Parathyroid adenoma (tissue), 2 donors: Measurements from ENCODE around the gene HECW1.

Source experiments
- H2AFZ ChIP-seq: fragments of 300-600 bp; sonication (generic); one replicate; pipeline ENCODE4 v1.7.0; 2017; ENCODE audit warnings: antibody characterized with exemption, mild to moderate bottlenecking
- H3K27ac ChIP-seq: fragments of 300-600 bp; sonication (generic); one replicate; pipeline ENCODE4 v1.7.0; 2017
- H3K27me3 ChIP-seq: fragments of 300-600 bp; sonication (generic); one replicate; pipeline ENCODE4 v1.7.0; 2017; ENCODE audit warnings: low read length; ENCODE audit not compliant: control insufficient read depth, insufficient read depth
- H3K36me3 ChIP-seq: fragments of 300-600 bp; sonication (generic); one replicate; pipeline ENCODE4 v1.7.0; 2017; ENCODE audit warnings: low read length; ENCODE audit not compliant: control insufficient read depth, insufficient read depth
- H3K4me1 ChIP-seq: fragments of 300-600 bp; sonication (generic); one replicate; pipeline ENCODE4 v1.7.0; 2017; ENCODE audit warnings: control low read depth
- H3K4me2 ChIP-seq: fragments of 300-600 bp; sonication (generic); one replicate; pipeline ENCODE4 v1.7.0; 2017; ENCODE audit warnings: low read length
- H3K4me3 ChIP-seq: fragments of 300-600 bp; sonication (generic); one replicate; pipeline ENCODE4 v1.7.0; 2017; ENCODE audit warnings: low read depth, low read length
- H3K79me2 ChIP-seq: fragments of 300-600 bp; sonication (generic); one replicate; pipeline ENCODE4 v1.7.0; 2017; ENCODE audit warnings: control low read depth
- H3K9ac ChIP-seq: fragments of 300-600 bp; sonication (generic); one replicate; pipeline ENCODE4 v1.7.0; 2017; ENCODE audit warnings: mild to moderate bottlenecking
- H3K9me3 ChIP-seq: fragments of 300-600 bp; sonication (generic); one replicate; pipeline ENCODE4 v1.7.0; 2017; ENCODE audit warnings: low read length; ENCODE audit not compliant: control insufficient read depth
- TF ChIP-seq, protein P1 (sequence below): fragments of 300-600 bp; sonication (generic); IDR thresholded peaks from one replicate; pipeline ENCODE4 v1.7.0; 2017; ENCODE audit warnings: antibody characterized with exemption, mild to moderate bottlenecking
- donor health status: primary hyperparathyroidism.

HECW1 gene

DNA sequence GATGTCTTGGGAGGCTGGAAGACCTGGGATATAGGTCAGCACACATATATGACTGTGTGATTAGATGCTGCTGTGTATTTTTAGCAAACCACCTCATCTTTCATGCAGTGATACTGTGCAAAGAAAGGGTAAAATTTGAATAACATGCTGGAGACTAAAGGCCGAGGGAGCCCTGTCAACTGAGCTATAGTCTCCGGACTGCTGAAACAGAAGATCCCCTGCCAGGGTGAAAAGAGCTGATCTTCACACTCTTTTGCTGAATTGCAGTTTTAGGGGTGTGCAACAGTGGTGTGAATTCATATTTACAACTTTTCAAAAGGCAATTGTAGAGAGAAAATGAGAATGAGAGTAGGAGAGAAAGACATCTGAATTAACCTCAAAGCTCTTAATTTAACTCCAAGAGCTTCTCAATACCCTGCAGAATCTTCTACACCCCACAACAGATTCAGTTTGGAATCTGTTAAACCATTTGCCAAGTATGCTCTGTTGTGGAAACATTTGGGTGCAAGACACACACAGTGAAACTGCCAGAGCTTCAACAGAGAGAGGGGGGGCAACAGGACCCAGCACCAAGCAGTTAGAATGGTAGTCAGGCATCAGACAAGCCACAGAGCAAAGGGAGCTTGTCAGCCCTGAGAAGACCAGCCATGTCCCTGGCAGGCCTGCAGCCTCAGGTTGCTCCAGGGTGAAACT, 280.3 kb downstream of the HECW1 start:
- Histone ChIP-seq H2AFZ (no peak overlapping the region), H3K9ac (no peak overlapping the region), H3K4me2 (no peak overlapping the region), H3K4me3 (no peak overlapping the region), H3K27ac (no peak overlapping the region), H3K79me2 (no peaks in the 10 kb centered on the region), H3K4me1 (no peaks in the 10 kb centered on the region), H3K36me3 (no peaks in the 10 kb centered on the region), H3K9me3 (no peaks in the 10 kb centered on the region), H3K27me3 (no peaks in the 10 kb centered on the region)
- TF ChIP-seq, protein P1, sequence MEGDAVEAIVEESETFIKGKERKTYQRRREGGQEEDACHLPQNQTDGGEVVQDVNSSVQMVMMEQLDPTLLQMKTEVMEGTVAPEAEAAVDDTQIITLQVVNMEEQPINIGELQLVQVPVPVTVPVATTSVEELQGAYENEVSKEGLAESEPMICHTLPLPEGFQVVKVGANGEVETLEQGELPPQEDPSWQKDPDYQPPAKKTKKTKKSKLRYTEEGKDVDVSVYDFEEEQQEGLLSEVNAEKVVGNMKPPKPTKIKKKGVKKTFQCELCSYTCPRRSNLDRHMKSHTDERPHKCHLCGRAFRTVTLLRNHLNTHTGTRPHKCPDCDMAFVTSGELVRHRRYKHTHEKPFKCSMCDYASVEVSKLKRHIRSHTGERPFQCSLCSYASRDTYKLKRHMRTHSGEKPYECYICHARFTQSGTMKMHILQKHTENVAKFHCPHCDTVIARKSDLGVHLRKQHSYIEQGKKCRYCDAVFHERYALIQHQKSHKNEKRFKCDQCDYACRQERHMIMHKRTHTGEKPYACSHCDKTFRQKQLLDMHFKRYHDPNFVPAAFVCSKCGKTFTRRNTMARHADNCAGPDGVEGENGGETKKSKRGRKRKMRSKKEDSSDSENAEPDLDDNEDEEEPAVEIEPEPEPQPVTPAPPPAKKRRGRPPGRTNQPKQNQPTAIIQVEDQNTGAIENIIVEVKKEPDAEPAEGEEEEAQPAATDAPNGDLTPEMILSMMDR, result no peak

DNA sequence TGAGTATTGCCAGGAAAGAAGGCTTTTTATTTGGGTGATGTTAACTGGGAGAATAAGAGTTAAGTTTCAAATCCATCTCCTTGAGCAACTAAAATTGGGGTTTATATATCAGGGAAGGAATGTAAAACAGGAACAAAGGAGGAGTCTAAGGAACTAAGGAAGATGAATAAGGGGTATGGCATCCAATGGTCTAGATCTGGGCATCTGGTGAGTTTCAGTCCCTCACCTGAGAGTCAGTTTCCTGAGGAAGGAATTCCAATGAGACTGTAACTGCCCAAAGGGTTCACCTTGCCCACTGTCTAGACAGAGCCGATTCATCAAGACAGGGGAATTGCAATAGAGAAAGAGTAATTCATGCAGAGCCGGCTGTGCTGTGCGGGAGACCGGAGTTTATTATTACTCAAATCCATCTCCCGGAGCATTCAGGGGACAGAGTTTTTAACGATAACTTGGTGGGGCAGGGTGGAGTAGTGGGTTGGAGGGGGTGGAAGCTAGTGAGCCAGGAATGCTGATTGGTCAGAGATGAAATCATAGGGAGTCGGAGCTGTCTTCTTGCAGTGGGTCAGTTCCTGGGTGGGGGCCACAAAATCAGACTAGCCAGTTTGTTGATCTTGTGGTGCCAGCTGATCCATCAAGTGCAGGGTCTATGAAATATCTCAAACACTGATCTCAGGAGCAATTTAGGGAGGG, 282.1 kb downstream of the HECW1 start:
- H3K4me1 ChIP-seq, result no peaks in the 10 kb centered on the region
- no peak overlapping the region for H3K4me2 ChIP-seq
- H3K79me2 ChIP-seq, result no peaks in the 10 kb centered on the region
- no peak overlapping the region for H3K27ac ChIP-seq
- no peak overlapping the region for H3K4me3 ChIP-seq
- no peak overlapping the region for H3K9ac ChIP-seq
- no peak overlapping the region for H2AFZ ChIP-seq
- H3K27me3 ChIP-seq, result no peaks in the 10 kb centered on the region
- H3K9me3 ChIP-seq, result no peaks in the 10 kb centered on the region
- TF ChIP-seq, protein P1, result no peak
- no peaks in the 10 kb centered on the region for H3K36me3 ChIP-seq

DNA sequence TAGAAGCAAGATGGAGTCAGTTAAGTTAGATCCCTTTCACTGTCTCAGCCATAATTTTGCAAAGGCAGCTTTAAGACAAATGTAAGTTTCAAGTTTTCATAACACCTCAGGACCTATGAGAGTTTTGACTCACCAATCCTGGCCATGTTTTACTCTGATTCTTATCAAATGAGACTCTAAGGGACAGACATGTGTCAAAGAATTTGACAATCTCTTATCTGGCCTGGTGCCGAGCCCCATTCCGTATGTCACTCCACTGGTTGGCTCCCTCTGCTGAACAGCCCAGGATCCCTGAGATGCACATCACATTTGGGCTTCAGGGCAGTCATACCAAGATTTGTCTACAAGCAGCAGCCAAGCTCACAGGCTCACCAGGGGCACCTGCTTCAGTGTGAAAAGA, 282.9 kb downstream of the HECW1 start:
- H3K9ac ChIP-seq, result no peak overlapping the region
- no peak overlapping the region for H3K4me3 ChIP-seq
- H3K4me2 ChIP-seq, result no peak overlapping the region
- H3K27me3 ChIP-seq, result no peaks in the 10 kb centered on the region
- H3K4me1 ChIP-seq, result no peaks in the 10 kb centered on the region
- TF ChIP-seq, protein P1, result no peak
- no peaks in the 10 kb centered on the region for H3K79me2 ChIP-seq
- H3K9me3 ChIP-seq, result no peaks in the 10 kb centered on the region
- H2AFZ ChIP-seq, result no peak overlapping the region
- H3K27ac ChIP-seq, result no peak overlapping the region
- H3K36me3 ChIP-seq, result no peaks in the 10 kb centered on the region

DNA sequence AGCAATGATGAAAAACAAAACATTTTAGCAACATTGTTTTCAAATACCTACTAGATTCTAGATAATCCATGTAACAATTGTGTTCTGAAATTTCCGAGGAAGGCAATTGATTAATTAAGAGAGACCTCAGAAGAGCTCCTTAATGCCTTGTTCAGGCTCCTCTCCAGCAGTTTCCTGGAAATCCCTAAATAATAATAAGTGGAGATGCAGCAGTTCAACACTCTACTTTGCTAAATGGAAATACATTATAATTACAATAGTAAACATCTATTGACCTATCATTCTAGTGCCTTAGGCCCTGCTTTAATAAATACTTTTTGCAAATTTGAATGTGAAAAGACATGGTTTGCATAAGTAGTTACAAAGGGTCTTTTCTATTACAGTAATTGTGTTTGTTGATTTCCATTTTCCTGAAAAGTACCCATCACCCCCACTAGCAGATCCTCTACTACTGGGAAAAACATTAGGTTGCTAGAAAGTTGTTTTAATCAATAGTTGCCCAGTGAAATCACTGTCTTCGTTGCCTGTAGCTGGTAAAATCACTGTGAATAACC, 283.8 kb downstream of the HECW1 start:
- Histone ChIP-seq H3K9ac (no peak overlapping the region), H3K9me3 (no peaks in the 10 kb centered on the region), H3K27me3 (no peaks in the 10 kb centered on the region), H3K27ac (no peak overlapping the region), H3K79me2 (no peaks in the 10 kb centered on the region), H3K4me3 (no peak overlapping the region), H3K4me1 (no peaks in the 10 kb centered on the region), H2AFZ (no peak overlapping the region), H3K4me2 (no peak overlapping the region), H3K36me3 (no peaks in the 10 kb centered on the region)
- TF ChIP-seq, protein P1, result no peak
